ENCODE data around the gene CD177.
"Not testable (repeated sequence)": the region's sequence is repeated elsewhere in the genome, so short reads cannot be mapped to it uniquely, and the experiment has no call there.

Gene CD177

GRCh38 chr19:43332058-43332922 is 21.2 kb upstream of the CD177 start:
- DNase-seq (ENCODE audit: low read depth in 4 of 4, low spot score in 1 of 4), result no peak

GRCh38 chr19:43336508-43336907 is 17.0 kb upstream of the CD177 start:
- not testable (repeated sequence) for DNase-seq (ENCODE audit: low read depth in 4 of 4, low spot score in 1 of 4)

GRCh38 chr19:43337737-43338136 is 15.7 kb upstream of the CD177 start:
- no peak for DNase-seq (ENCODE audit: low read depth in 4 of 4, low spot score in 1 of 4)

GRCh38 chr19:43338530-43338929 is 15.0 kb upstream of the CD177 start:
- no peak for DNase-seq (ENCODE audit: low read depth in 4 of 4, low spot score in 1 of 4)

- DNase-seq (ENCODE audit: low read depth in 4 of 4, low spot score in 1 of 4), result not testable (repeated sequence)
Measured at GRCh38 chr19:43339243-43339930, 14.1 kb upstream of the CD177 start.

GRCh38 chr19:43340101-43340500 is 13.4 kb upstream of the CD177 start:
- not testable (repeated sequence) for DNase-seq (ENCODE audit: low read depth in 4 of 4, low spot score in 1 of 4)

- DNase-seq (ENCODE audit: low read depth in 4 of 4, low spot score in 1 of 4), result not testable (repeated sequence)
Measured at GRCh38 chr19:43341098-43341497, 12.4 kb upstream of the CD177 start.

GRCh38 chr19:43342104-43342503 is 11.4 kb upstream of the CD177 start:
- not testable (repeated sequence) for DNase-seq (ENCODE audit: low read depth in 4 of 4, low spot score in 1 of 4)

- DNase-seq (ENCODE audit: low read depth in 4 of 4, low spot score in 1 of 4), result not testable (repeated sequence)
Measured at GRCh38 chr19:43344347-43344925, 9.1 kb upstream of the CD177 start.

- not testable (repeated sequence) for DNase-seq (ENCODE audit: low read depth in 4 of 4, low spot score in 1 of 4)
Measured at GRCh38 chr19:43349813-43350212, 3.7 kb upstream of the CD177 start.

GRCh38 chr19:43351998-43352746 is 1.3 kb upstream of the CD177 start:
- no peak for DNase-seq (ENCODE audit: low read depth in 4 of 4, low spot score in 1 of 4)

- no peak for DNase-seq (ENCODE audit: low read depth in 4 of 4, low spot score in 1 of 4)
Measured at GRCh38 chr19:43354305-43354627, 780 bp downstream of the CD177 start.

- not testable (repeated sequence) for DNase-seq (ENCODE audit: low read depth in 4 of 4, low spot score in 1 of 4)
Measured at GRCh38 chr19:43356749-43357148, 3.3 kb downstream of the CD177 start.

GRCh38 chr19:43362179-43362578 is 8.7 kb downstream of the CD177 start:
- DNase-seq (ENCODE audit: low read depth in 4 of 4, low spot score in 1 of 4), result no peak

GRCh38 chr19:43362745-43363144 is 9.3 kb downstream of the CD177 start:
- no peak for DNase-seq (ENCODE audit: low read depth in 4 of 4, low spot score in 1 of 4)

GRCh38 chr19:43365677-43366076 is 12.2 kb downstream of the CD177 start:
- DNase-seq (ENCODE audit: low read depth in 4 of 4, low spot score in 1 of 4), result not testable (repeated sequence)

GRCh38 chr19:43367822-43368221 is 14.3 kb downstream of the CD177 start:
- DNase-seq (ENCODE audit: low read depth in 4 of 4, low spot score in 1 of 4), result no peak

- not testable (repeated sequence) for DNase-seq (ENCODE audit: low read depth in 4 of 4, low spot score in 1 of 4)
Measured at GRCh38 chr19:43368897-43369296, 15.4 kb downstream of the CD177 start.

GRCh38 chr19:43371909-43372308 is 18.4 kb downstream of the CD177 start:
- no peak for DNase-seq (ENCODE audit: low read depth in 4 of 4, low spot score in 1 of 4)

- no peak for DNase-seq (ENCODE audit: low read depth in 4 of 4, low spot score in 1 of 4)
Measured at GRCh38 chr19:43372462-43372861, 19.0 kb downstream of the CD177 start.

GRCh38 chr19:43377624-43378023 is 24.1 kb downstream of the CD177 start:
- not testable (repeated sequence) for DNase-seq (ENCODE audit: low read depth in 4 of 4, low spot score in 1 of 4)
